ENCODE data around the gene BIN1.

Gene BIN1

GRCh38 chr2:127115471-127116199 lies 8.7 kb upstream of the BIN1 start:
- H3K4me3 ChIP-seq = no peak overlapping the region
- no peak overlapping the region for H3K9ac ChIP-seq
- H4K20me1 ChIP-seq = no peaks in the 10 kb centered on the region
- H3K27me3 ChIP-seq = no peaks in the 10 kb centered on the region
- H3K9me3 ChIP-seq (replicated peaks in 1 of 11) = peaks cover 4 to 39% (median 31%) of the 10 kb centered on the region in 11 experiments
- no peak overlapping the region for H3K27ac ChIP-seq
- TF ChIP-seq Cebpa-rat (IDR thresholded peaks at IDR 0.05) = no peak
- no peaks in the 10 kb centered on the region for H3K36me3 ChIP-seq
- peaks cover 0 to 41% (median 30%) of the 10 kb centered on the region in 10 experiments; a peak in 17 of 20 replicates for H3K4me1 ChIP-seq
- peak overlapping the region in 4 of 11 experiments; percentile 3 to 21 (median 20); a peak in 2 of 22 replicates for H3K4me2 ChIP-seq

DNA sequence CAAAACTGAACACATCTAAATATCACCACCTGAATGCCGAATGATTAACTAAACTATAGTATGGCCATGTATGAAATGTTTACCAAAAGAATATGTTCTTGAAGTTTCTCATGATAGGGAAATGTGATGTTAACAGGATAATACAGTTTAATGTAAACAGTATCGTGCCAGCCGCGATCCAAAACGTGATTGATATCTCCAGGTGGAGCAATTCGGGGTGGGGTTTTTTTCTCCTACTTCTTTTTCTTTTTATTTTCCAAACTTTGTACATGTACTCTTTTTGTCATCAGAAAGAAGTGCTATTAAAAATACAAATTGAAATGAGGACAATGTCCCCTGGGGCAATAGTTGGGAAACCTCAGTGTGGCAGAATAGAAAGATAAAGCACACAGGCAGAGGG lies 4.0 kb upstream of the BIN1 start:
- H3K4me2 ChIP-seq = peak overlapping the region in 9 of 11 experiments; percentile 31 to 74 (median 63); a peak in 18 of 22 replicates
- H3K27me3 ChIP-seq = no peaks in the 10 kb centered on the region
- H3K4me1 ChIP-seq = peaks cover 26 to 62% (median 50%) of the 10 kb centered on the region in 10 experiments
- H4K20me1 ChIP-seq = peaks cover 0 to 9% (median 0%) of the 10 kb centered on the region in 11 experiments; a peak in 4 of 22 replicates
- H3K9me3 ChIP-seq (replicated peaks in 1 of 11) = peaks cover 0 to 17% (median 11%) of the 10 kb centered on the region in 11 experiments; a peak in 11 of 22 replicates
- TF ChIP-seq Cebpa-rat (IDR thresholded peaks at IDR 0.05) = no peak; a peak in 1 of 22 replicates
- no peaks in the 10 kb centered on the region for H3K36me3 ChIP-seq
- H3K9ac ChIP-seq = peak overlapping the region in 2 of 11 experiments; percentile 34 to 46; a peak in 5 of 22 replicates
- no peak overlapping the region; a peak in 1 of 20 replicates for H3K4me3 ChIP-seq
- H3K27ac ChIP-seq = peak overlapping the region in 6 of 11 experiments; percentile 54 to 94 (median 70); a peak in 12 of 22 replicates

- Histone ChIP-seq H3K27me3 (no peaks in the 10 kb centered on the region), H3K9ac (peak overlapping the region in 9 of 11 experiments; percentile 80 to 96 (median 89); a peak in 17 of 22 replicates), H4K20me1 (peaks cover 0 to 38% (median 21%) of the 10 kb centered on the region in 11 experiments; a peak in 19 of 22 replicates), H3K36me3 (peaks cover 0 to 12% (median 0%) of the 10 kb centered on the region in 11 experiments; a peak in 4 of 22 replicates), H3K4me1 (peaks cover 51 to 75% (median 71%) of the 10 kb centered on the region in 10 experiments), H3K4me3 (peak overlapping the region in 8 of 10 experiments; percentile 80 to 99 (median 89); a peak in 16 of 20 replicates), H3K9me3 (replicated peaks in 1 of 11) (peaks cover 0 to 15% (median 11%) of the 10 kb centered on the region in 11 experiments; a peak in 11 of 22 replicates), H3K27ac (peak overlapping the region in 9 of 11 experiments; percentile 74 to 94 (median 85); a peak in 17 of 22 replicates), H3K4me2 (peak overlapping the region; percentile 95 to 99 (median 99))
- no peak for TF ChIP-seq Cebpa-rat (IDR thresholded peaks at IDR 0.05)
These were observed 1.2 kb upstream of the BIN1 start for GRCh38 chr2:127108090-127108523.

DNA sequence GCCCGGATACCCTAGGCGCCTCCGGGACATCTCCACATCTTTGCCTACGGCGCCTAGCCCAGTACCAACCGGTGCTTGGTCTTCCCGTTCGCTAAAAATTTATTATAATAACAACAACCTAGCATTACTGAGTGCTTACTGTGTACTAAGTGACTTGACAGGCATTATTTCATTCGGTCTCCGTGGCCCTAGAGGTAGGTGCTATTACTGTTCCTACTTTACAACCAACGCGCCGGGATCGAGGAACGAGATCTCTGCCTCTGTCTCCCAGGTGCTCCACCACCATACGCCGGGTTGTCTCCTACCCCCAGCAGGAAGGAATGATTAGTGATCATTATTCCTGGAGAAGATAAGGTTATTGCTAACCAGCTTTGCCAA lies 657 bp upstream of the BIN1 start:
- Histone ChIP-seq H3K4me2 (peak overlapping the region; percentile 95 to 99 (median 99)), H3K27ac (peak overlapping the region; percentile 34 to 94 (median 85); a peak in 19 of 22 replicates), H3K4me3 (peak overlapping the region; percentile 72 to 99 (median 88)), H3K27me3 (no peaks in the 10 kb centered on the region), H3K9ac (peak overlapping the region; percentile 77 to 96 (median 85)), H3K4me1 (peaks cover 56 to 79% (median 76%) of the 10 kb centered on the region in 10 experiments), H3K9me3 (replicated peaks in 1 of 11) (peaks cover 0 to 12% (median 8%) of the 10 kb centered on the region in 11 experiments; a peak in 10 of 22 replicates), H4K20me1 (peaks cover 1 to 43% (median 26%) of the 10 kb centered on the region in 11 experiments; a peak in 20 of 22 replicates), H3K36me3 (peaks cover 0 to 12% (median 0%) of the 10 kb centered on the region in 11 experiments; a peak in 5 of 22 replicates)
- TF ChIP-seq Cebpa-rat (IDR thresholded peaks at IDR 0.05) = no peak

GRCh38 chr2:127106457-127106990 lies 430 bp downstream of the BIN1 start:
- Histone ChIP-seq H3K4me3 (peak overlapping the region; percentile 72 to 99 (median 88)), H3K4me2 (peak overlapping the region; percentile 95 to 99 (median 99)), H3K27me3 (no peaks in the 10 kb centered on the region), H3K9ac (peak overlapping the region; percentile 77 to 96 (median 85)), H3K4me1 (peaks cover 63 to 82% (median 79%) of the 10 kb centered on the region in 10 experiments), H3K9me3 (replicated peaks in 1 of 11) (peaks cover 0 to 2% (median 0%) of the 10 kb centered on the region in 11 experiments; a peak in 1 of 22 replicates), H3K36me3 (peaks cover 0 to 19% (median 0%) of the 10 kb centered on the region in 11 experiments; a peak in 5 of 22 replicates), H4K20me1 (peaks cover 10 to 53% (median 37%) of the 10 kb centered on the region in 11 experiments; a peak in 20 of 22 replicates), H3K27ac (peak overlapping the region; percentile 18 to 94 (median 85); a peak in 21 of 22 replicates)
- no peak for TF ChIP-seq Cebpa-rat (IDR thresholded peaks at IDR 0.05)

- H3K9me3 ChIP-seq (replicated peaks in 1 of 11) = no peaks in the 10 kb centered on the region
- peak overlapping the region; percentile 95 to 99 (median 99) for H3K4me2 ChIP-seq
- H3K27ac ChIP-seq = peak overlapping the region; percentile 18 to 94 (median 85); a peak in 21 of 22 replicates
- peak overlapping the region; percentile 77 to 96 (median 85) for H3K9ac ChIP-seq
- peaks cover 0 to 24% (median 0%) of the 10 kb centered on the region in 11 experiments; a peak in 7 of 22 replicates for H3K36me3 ChIP-seq
- peaks cover 63 to 82% (median 79%) of the 10 kb centered on the region in 10 experiments for H3K4me1 ChIP-seq
- TF ChIP-seq Cebpa-rat (IDR thresholded peaks at IDR 0.05) = no peak
- H3K4me3 ChIP-seq = peak overlapping the region; percentile 72 to 99 (median 88)
- H3K27me3 ChIP-seq = no peaks in the 10 kb centered on the region
- H4K20me1 ChIP-seq = peaks cover 10 to 60% (median 43%) of the 10 kb centered on the region in 11 experiments; a peak in 20 of 22 replicates
These were observed 1.1 kb downstream of the BIN1 start for GRCh38 chr2:127105656-127106456.

DNA sequence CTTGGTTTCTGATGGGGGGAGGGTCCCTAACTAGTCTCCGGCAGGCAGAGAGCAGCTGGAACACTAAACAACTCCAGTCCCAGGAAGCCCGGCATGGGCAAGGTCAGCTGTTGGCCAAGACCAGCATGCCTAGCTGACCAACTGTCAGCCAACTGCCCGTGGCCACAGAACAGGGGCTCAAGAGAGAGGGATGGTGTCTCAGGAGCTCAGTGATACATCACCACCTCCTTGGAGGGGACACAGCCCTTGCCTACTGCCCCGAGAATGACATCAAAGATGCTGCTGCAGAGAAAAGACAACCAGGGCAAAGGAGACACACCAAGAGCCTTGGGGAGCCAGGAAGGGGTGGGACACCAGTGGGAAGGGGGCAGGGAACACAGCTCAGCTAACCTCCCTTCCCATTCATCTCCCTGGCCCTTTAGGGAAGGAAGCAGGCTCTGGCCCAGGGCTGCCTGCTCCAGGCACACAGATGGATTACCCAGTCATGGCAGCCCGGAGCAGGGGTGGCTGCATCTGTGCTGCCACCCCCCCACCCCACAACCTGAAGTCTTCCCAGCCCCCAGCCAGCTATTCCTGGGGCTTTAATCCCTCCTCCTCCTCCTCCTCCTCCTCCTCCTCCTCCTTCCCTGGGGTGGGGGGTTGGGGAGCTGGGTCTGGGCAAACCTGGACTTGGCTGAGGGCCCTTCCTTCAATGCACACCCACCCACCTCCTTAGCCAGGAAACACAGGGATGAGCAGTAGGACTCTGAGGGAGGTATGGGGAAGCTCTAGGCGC lies 1.9 kb downstream of the BIN1 start:
- Histone ChIP-seq H4K20me1 (peaks cover 10 to 68% (median 51%) of the 10 kb centered on the region in 11 experiments; a peak in 20 of 22 replicates), H3K27me3 (no peaks in the 10 kb centered on the region), H3K4me2 (peak overlapping the region; percentile 95 to 99 (median 99)), H3K9ac (peak overlapping the region; percentile 77 to 96 (median 85); a peak in 21 of 22 replicates), H3K27ac (peak overlapping the region in 10 of 11 experiments; percentile 64 to 94 (median 85); a peak in 20 of 22 replicates), H3K4me3 (peak overlapping the region; percentile 72 to 99 (median 88)), H3K36me3 (peaks cover 0 to 30% (median 6%) of the 10 kb centered on the region in 11 experiments; a peak in 11 of 22 replicates), H3K4me1 (peaks cover 68 to 86% (median 82%) of the 10 kb centered on the region in 10 experiments), H3K9me3 (replicated peaks in 1 of 11) (no peaks in the 10 kb centered on the region)
- TF ChIP-seq Cebpa-rat (IDR thresholded peaks at IDR 0.05) = no peak

Data from BLaER1 treated with 17β-estradiol and CSF1 and Interleukin-3, amounts not matched to agents 10 nM and 100 nM (cell line).